ENCODE results near the gene PNPLA7.

DNA sequence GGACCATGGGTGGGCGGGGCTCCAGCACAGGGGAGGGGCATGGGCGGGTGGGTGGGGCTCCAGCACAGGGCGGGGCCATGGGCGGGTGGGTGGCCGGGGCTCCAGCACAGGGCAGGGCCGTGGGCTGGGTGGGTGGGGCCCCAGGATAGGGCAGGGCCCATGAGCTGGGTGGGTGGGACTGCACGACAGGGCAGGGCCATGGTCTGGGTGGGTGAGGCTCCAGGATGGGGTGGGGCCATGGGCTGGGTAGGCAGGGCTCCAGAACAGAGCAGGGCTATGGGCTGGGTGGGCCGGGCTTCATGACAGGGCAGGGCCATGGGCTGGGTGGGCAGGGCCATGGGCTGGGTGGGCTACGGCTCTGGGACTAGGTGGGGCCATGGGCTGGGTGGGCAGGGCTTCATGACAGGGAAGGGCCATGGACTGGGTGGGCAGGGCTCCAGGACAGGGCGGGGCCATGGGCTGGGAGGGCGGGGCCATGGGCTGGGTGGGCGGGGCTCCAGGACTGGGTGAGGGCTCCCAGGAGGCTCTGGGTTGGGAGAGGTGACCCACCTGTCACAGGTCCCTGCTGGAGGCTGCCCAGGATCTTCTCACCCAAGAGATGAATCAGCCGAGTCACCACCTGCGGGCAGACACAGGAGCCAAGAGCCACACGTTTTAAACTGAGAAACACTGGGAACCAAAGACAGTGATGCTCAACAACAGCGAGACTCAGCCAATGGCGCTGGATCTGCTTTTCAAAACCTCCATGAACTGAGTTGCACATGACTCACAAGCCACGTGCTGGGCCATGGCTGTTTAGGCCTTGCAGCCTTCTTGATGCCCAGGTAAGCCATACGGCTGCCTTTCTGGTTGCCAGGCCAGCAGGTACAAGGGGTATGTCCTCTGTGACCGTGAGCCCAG lies 57.5 kb downstream of the PNPLA7 start:
- TF ChIP-seq ZFP41 (tag by site-specific recombination; IDR thresholded peaks at IDR 0.05; ENCODE audit: borderline replicate concordance), result no peak
- no peak for TF ChIP-seq TRIM28 (IDR thresholded peaks at IDR 0.05; ENCODE audit: borderline replicate concordance, low read length)
- TF ChIP-seq, protein P1, sequence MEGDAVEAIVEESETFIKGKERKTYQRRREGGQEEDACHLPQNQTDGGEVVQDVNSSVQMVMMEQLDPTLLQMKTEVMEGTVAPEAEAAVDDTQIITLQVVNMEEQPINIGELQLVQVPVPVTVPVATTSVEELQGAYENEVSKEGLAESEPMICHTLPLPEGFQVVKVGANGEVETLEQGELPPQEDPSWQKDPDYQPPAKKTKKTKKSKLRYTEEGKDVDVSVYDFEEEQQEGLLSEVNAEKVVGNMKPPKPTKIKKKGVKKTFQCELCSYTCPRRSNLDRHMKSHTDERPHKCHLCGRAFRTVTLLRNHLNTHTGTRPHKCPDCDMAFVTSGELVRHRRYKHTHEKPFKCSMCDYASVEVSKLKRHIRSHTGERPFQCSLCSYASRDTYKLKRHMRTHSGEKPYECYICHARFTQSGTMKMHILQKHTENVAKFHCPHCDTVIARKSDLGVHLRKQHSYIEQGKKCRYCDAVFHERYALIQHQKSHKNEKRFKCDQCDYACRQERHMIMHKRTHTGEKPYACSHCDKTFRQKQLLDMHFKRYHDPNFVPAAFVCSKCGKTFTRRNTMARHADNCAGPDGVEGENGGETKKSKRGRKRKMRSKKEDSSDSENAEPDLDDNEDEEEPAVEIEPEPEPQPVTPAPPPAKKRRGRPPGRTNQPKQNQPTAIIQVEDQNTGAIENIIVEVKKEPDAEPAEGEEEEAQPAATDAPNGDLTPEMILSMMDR (tag by site-specific recombination; IDR thresholded peaks at IDR 0.05), result no peak
- TF ChIP-seq SETDB1 (IDR thresholded peaks at IDR 0.05; ENCODE audit: insufficient read length, low read length), result no peak
- no peak for TF ChIP-seq ZBTB8A (tag by site-specific recombination; IDR thresholded peaks at IDR 0.05)
- TF ChIP-seq ZNF175 (tag by site-specific recombination; IDR thresholded peaks at IDR 0.05), result no peak
- TF ChIP-seq ZNF785 (tag by site-specific recombination; IDR thresholded peaks at IDR 0.05), result no peak
- no peak for TF ChIP-seq ZNF530 (tag by site-specific recombination; IDR thresholded peaks at IDR 0.05; ENCODE audit: low read depth)

Measured in HEK293 (cell line).